ENCODE measurements around the gene CRABP2. TPM values are rescaled to one million over a fixed set of nuclear protein-coding genes. Genes with fewer than 3 reads are reported as not detected.

The CRABP2 gene
- total and polyA plus RNA-seq, 10 of the 15 experiments (the other 5 are each of a cell fraction or from before 2014, with no cell fraction given): 0.21 to 1.3 (median 0.41) TPM

- no peak for TF ChIP-seq BCLAF1 (IDR thresholded peaks at IDR 0.05)
- TF ChIP-seq PKNOX1 (IDR thresholded peaks at IDR 0.05): 0 out of 2 replicates have a peak, but pooled peaks have one; percentile 29
- TF ChIP-seq JUNB (IDR thresholded peaks at IDR 0.05): no peak
- TF ChIP-seq ZNF274 (IDR thresholded peaks at IDR 0.05; ENCODE audit: insufficient read depth, insufficient read length): no peak
- TF ChIP-seq NFXL1 (IDR thresholded peaks at IDR 0.05; ENCODE audit: borderline replicate concordance): peak; percentile 94
- TF ChIP-seq CUX1 (IDR thresholded peaks at IDR 0.05; ENCODE audit: insufficient replicate concordance, low read depth, low read length): peak; percentile 87
- TF ChIP-seq PAX8 (IDR thresholded peaks at IDR 0.05): no peak
- TF ChIP-seq IRF3 (IDR thresholded peaks at IDR 0.05): 0 out of 2 replicates have a peak, but pooled peaks have one; percentile 42
- TF ChIP-seq CREM (IDR thresholded peaks at IDR 0.05; ENCODE audit: low read depth): peak; percentile 77
- TF ChIP-seq ZZZ3 (IDR thresholded peaks at IDR 0.05; ENCODE audit: control insufficient read depth, insufficient read length, low read depth): no peak
- TF ChIP-seq BCL11A (IDR thresholded peaks at IDR 0.05; ENCODE audit: low read depth, low read length): no peak
- TF ChIP-seq MAX (IDR thresholded peaks at IDR 0.05; ENCODE audit: low read depth, low read length): peak; percentile 89
- no peak for TF ChIP-seq SMAD1 (IDR thresholded peaks at IDR 0.05; ENCODE audit: low read depth, partially characterized antibody)
- no peak for TF ChIP-seq RBBP5 (conservative IDR thresholded peaks at IDR 0.05)
- no peak for TF ChIP-seq MTA3 (IDR thresholded peaks at IDR 0.05; ENCODE audit: borderline replicate concordance, low read length)
- TF ChIP-seq STAT3 (IDR thresholded peaks at IDR 0.05; ENCODE audit: low read depth, low read length): no peak
- TF ChIP-seq YBX1 (IDR thresholded peaks at IDR 0.05): no peak
- TF ChIP-seq FOXM1 (IDR thresholded peaks at IDR 0.05; ENCODE audit: low read depth, low read length): no peak
- peak; percentile 62; the same call in 1 of the 2 replicates for TF ChIP-seq LARP7 (IDR thresholded peaks at IDR 0.05)
- TF ChIP-seq NR2C1 (IDR thresholded peaks at IDR 0.05): 0 out of 2 replicates have a peak, but pooled peaks have one; percentile 23
- no peak for TF ChIP-seq ETV6 (conservative IDR thresholded peaks at IDR 0.05 in 1 of 2, IDR thresholded peaks at IDR 0.05 in 1 of 2; ENCODE audit: borderline replicate concordance in 1 of 2, low read depth in 1 of 2)
Observed at GRCh38 chr1:156751757-156752481, 46.5 kb upstream of the CRABP2 start (continued).

Data from GM12878 (cell line).